Pancreas (tissue), 10 donors: ENCODE data around the gene C2orf68. TPM values are rescaled to one million over a fixed set of nuclear protein-coding genes. Genes with fewer than 3 reads are reported as not detected.
"Not testable (repeated sequence)": the region's sequence is repeated elsewhere in the genome, so short reads cannot be mapped to it uniquely, and the experiment has no call there.

Experiments
- ATAC-seq, 4 donors: fragments of 200-7000 bp; cut with Tn5 transposase; one replicate each; pipeline versions ENCODE4 v1.8.0 to v1.9.1; 2020; ENCODE audit warnings: mild to moderate bottlenecking in 4 of 4, moderate library complexity in 4 of 4
- DNase-seq, 6 donors: peaks; one replicate each; pipeline ENCODE4 v3.0.0-alpha.2; 2020
- FAIRE-seq: peaks from 2 replicates; lab custom pipeline; 2012; peaks lifted over from hg19 to GRCh38; lab: Jason Lieb, UNC
- H3K27ac ChIP-seq, 4 donors: fragments of 200-600 bp; sonication (generic); 1 replicate in 3 of 4; 2 replicates in 1 of 4; pipeline versions ENCODE4 v1.5.0 to v1.8.0; 2020
- H3K27me3 ChIP-seq, 4 donors: fragments of 200-600 bp; one replicate each; pipeline ENCODE4 v1.8.0; 2021
- H3K36me3 ChIP-seq, 3 donors: fragments of 200-600 bp; sonication (generic) in 1 of 3; one replicate each; pipeline versions ENCODE4 v1.5.0 to v1.8.0; 2020 to 2021
- H3K4me1 ChIP-seq, 3 donors: fragments of 200-600 bp; one replicate each; pipeline ENCODE4 v1.8.0; 2021
- H3K4me3 ChIP-seq, 4 donors: fragments of 200-600 bp; sonication (generic) in 2 of 4; one replicate each; pipeline versions ENCODE4 v1.5.0 to v1.8.0; 2020 to 2021
- H3K9me3 ChIP-seq, 4 donors: fragments of 200-600 bp; one replicate each; pipeline ENCODE4 v1.8.0; 2021
- CTCF ChIP-seq, 4 donors: fragments of 200-600 bp; sonication (generic) in 3 of 4; IDR thresholded peaks; one replicate each; pipeline versions ENCODE4 v1.5.0 to v1.8.0; 2021; ENCODE audit warnings: antibody characterized with exemption in 4 of 4
- WGBS, 2 donors: extraction: QIAGEN DNeasy Blood & Tissue Kit; methylation state at CpG; one replicate each; pipeline ENCODE4 v1.1.7; 2013; 5-methylcytosine and 5-hydroxymethylcytosine counted together
- intact Hi-C, 3 donors: fragments of 100-400 bp; cut with DNase I; formaldehyde crosslinking; loops; one replicate each; pipeline versions ENCODE4 v1.11.1 to v1.14.2; 2022
- polyA plus RNA-seq, 2 donors: library from polyadenylated mRNA; stranded (reverse); fragments of 200-250 nt; gene quantifications; one replicate each; pipeline ENCODE4 v1.2.3, GENCODE V29; 2013
- total RNA-seq, 6 donors: library from RNA; stranded (reverse); fragmentation: NEBNext Ultra II Directional in 4 of 6; extraction: Animal tissue kit (Norgen Biotek cat#: 25700) in 4 of 6; gene quantifications; one replicate each; pipeline versions ENCODE4 v1.2.1 to v1.2.4, GENCODE V29; 2021 to 2023
- donor health status: healthy with polysubstance abuse.
- donor health status: DM: no; HTN: no; CAD: no; lungs with moderate emphysema.
- donor health status: DM: no; HTN: no; CAD: no.
- donor health status: control.
- donor health status: control.
- donor health status: Bipolar disorder and iron deficiency.
- donor health status: DM: yes; HTN: yes; CAD: no.
- donor health status: DM: no; HTN: no; CAD: no.
- donor health status: DM: no; HTN: no; CAD: no.
- donor health status: DM: yes; HTN: yes; CAD: no.

Gene C2orf68
- total and polyA plus RNA-seq, 8 donors = 12.3 to 33.1 (median 15.8) TPM

- Histone ChIP-seq H3K27me3 (no peaks in the 10 kb centered on the region), H3K36me3 (peaks cover 0 to 84% (median 4%) of the 10 kb centered on the region in 3 donors), H3K9me3 (no peaks in the 10 kb centered on the region), H3K27ac (no peak overlapping the region), H3K4me1 (no peaks in the 10 kb centered on the region), H3K4me3 (no peak overlapping the region)
- ATAC-seq (no peak), DNase-seq (no peak), FAIRE-seq (no peak)
- WGBS, 2 donors = 84 to 94% methylated on average over 3 of the region's 3 CpGs
- TF ChIP-seq CTCF (IDR thresholded peaks at IDR 0.05) = no peak
- intact Hi-C loops = no loop called here
Observed at GRCh38 chr2:85631316-85631715, 19.4 kb upstream of the C2orf68 start.

- H3K27ac ChIP-seq = no peak overlapping the region
- ATAC-seq (no peak), FAIRE-seq (no peak), DNase-seq (no peak)
- intact Hi-C loops = no loop called here
- H3K9me3 ChIP-seq = no peaks in the 10 kb centered on the region
- TF ChIP-seq CTCF (IDR thresholded peaks at IDR 0.05) = no peak
- H3K4me1 ChIP-seq = no peaks in the 10 kb centered on the region
- H3K27me3 ChIP-seq = no peaks in the 10 kb centered on the region
- no peak overlapping the region for H3K4me3 ChIP-seq
- peaks cover 0 to 87% (median 26%) of the 10 kb centered on the region in 3 donors for H3K36me3 ChIP-seq
- WGBS, 2 donors = 80 to 87% methylated on average over 2 of the region's 2 CpGs
Observed at GRCh38 chr2:85628658-85629057, 16.8 kb upstream of the C2orf68 start.

GRCh38 chr2:85623991-85624390 is 12.1 kb upstream of the C2orf68 start:
- no peak for FAIRE-seq
- no peak for ATAC-seq
- 64 to 67% methylated on average over 5 of the region's 5 CpGs for WGBS, 2 donors
- Histone ChIP-seq H3K27ac (no peak overlapping the region), H3K36me3 (peaks cover 0 to 91% (median 45%) of the 10 kb centered on the region in 3 donors), H3K9me3 (no peaks in the 10 kb centered on the region), H3K27me3 (no peaks in the 10 kb centered on the region), H3K4me1 (no peaks in the 10 kb centered on the region), H3K4me3 (no peak overlapping the region)
- TF ChIP-seq CTCF (IDR thresholded peaks at IDR 0.05) = no peak
- intact Hi-C loops = no loop called here
- no peak for DNase-seq

- no peak for FAIRE-seq
- TF ChIP-seq CTCF (IDR thresholded peaks at IDR 0.05) = no peak
- no peak overlapping the region for H3K4me3 ChIP-seq
- 94 to 95% methylated on average over 1 of the region's 1 CpG for WGBS, 2 donors
- no peaks in the 10 kb centered on the region for H3K9me3 ChIP-seq
- peaks cover 0 to 69% (median 45%) of the 10 kb centered on the region in 3 donors for H3K36me3 ChIP-seq
- H3K27me3 ChIP-seq = no peaks in the 10 kb centered on the region
- ATAC-seq = no peak
- H3K4me1 ChIP-seq = peaks cover 5 to 11% (median 6%) of the 10 kb centered on the region in 3 donors
- peak in 1 of 6 donors; percentile 4 for DNase-seq
- H3K27ac ChIP-seq = no peak overlapping the region
- intact Hi-C loops = no loop called here
Observed at GRCh38 chr2:85621338-85621737, 9.5 kb upstream of the C2orf68 start.

GRCh38 chr2:85619617-85620016 is 7.8 kb upstream of the C2orf68 start:
- Histone ChIP-seq H3K4me1 (peaks cover 5 to 11% (median 9%) of the 10 kb centered on the region in 3 donors), H3K36me3 (peaks cover 0 to 52% (median 30%) of the 10 kb centered on the region in 3 donors), H3K4me3 (no peak overlapping the region), H3K9me3 (no peaks in the 10 kb centered on the region), H3K27ac (no peak overlapping the region), H3K27me3 (no peaks in the 10 kb centered on the region)
- peak in 1 of 6 donors; percentile 8 for DNase-seq
- no peak for ATAC-seq
- intact Hi-C loops = no loop called here
- 94 to 96% methylated on average over 6 of the region's 6 CpGs for WGBS, 2 donors
- no peak for TF ChIP-seq CTCF (IDR thresholded peaks at IDR 0.05)
- FAIRE-seq = no peak

GRCh38 chr2:85617723-85618122 is 5.9 kb upstream of the C2orf68 start:
- intact Hi-C loops, DNase-seq: not testable (repeated sequence)
- 77 to 79% methylated on average over 5 of the region's 5 CpGs for WGBS, 2 donors

More at GRCh38 chr2:85617723-85618122, 5.9 kb upstream of the C2orf68 start:
- H3K9me3 ChIP-seq, H3K27me3 ChIP-seq, H3K27ac ChIP-seq, FAIRE-seq, ATAC-seq, H3K4me3 ChIP-seq: not testable (repeated sequence)
- Histone ChIP-seq H3K4me1 (peaks cover 5 to 11% (median 9%) of the 10 kb centered on the region in 3 donors), H3K36me3 (peaks cover 0 to 33% (median 14%) of the 10 kb centered on the region in 3 donors)
